OCI-LY3 (cell line): ENCODE data around the gene LTBP1.

Experiments
- EZH2phosphoT487 ChIP-seq: fragments of 200-600 bp; shearing (Covaris generic); IDR thresholded peaks from 2 replicates; pipeline ENCODE4 v1.6.1; 2018; ENCODE audit warnings: antibody characterized with exemption, mixed run types, low read depth
- TF ChIP-seq, protein P1 (sequence below): fragments of 200-600, 300-600 bp; sonication (generic); IDR thresholded peaks from 2 replicates; pipeline ENCODE4 v1.5.1; 2014; ENCODE audit warnings: antibody characterized with exemption, low read length, low read depth

DNA sequence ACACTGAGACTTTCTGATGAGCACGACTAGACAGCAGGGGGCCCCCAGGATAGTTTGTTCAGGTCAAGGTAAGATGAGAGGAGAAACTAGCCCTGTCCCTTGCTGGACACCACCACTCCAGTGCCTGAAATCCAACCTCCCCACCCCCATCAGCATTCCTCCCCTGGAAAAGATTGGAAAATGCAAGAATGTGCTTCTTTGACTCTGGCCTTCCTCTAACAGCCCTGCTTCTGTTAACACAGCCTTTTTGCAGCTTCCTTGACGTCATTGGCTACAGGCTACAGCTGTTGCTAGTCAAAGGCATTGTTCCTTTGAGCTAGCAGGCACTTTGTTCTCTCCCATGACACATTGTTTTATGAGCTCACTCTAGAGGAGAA, 20.1 kb upstream of the LTBP1 start:
- TF ChIP-seq, protein P1, sequence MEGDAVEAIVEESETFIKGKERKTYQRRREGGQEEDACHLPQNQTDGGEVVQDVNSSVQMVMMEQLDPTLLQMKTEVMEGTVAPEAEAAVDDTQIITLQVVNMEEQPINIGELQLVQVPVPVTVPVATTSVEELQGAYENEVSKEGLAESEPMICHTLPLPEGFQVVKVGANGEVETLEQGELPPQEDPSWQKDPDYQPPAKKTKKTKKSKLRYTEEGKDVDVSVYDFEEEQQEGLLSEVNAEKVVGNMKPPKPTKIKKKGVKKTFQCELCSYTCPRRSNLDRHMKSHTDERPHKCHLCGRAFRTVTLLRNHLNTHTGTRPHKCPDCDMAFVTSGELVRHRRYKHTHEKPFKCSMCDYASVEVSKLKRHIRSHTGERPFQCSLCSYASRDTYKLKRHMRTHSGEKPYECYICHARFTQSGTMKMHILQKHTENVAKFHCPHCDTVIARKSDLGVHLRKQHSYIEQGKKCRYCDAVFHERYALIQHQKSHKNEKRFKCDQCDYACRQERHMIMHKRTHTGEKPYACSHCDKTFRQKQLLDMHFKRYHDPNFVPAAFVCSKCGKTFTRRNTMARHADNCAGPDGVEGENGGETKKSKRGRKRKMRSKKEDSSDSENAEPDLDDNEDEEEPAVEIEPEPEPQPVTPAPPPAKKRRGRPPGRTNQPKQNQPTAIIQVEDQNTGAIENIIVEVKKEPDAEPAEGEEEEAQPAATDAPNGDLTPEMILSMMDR: no peak
- no peak for TF ChIP-seq EZH2phosphoT487
